HCT116 (cell line): ENCODE measurements around the gene TMEM201. TPM values are rescaled to one million over a fixed set of nuclear protein-coding genes. Genes with fewer than 3 reads are reported as not detected.

Source experiments
- ATAC-seq: fragments of 200-7000 bp; cut with Tn5 transposase; 2 replicates; pipeline ENCODE4 v1.9.1; 2020; ENCODE audit warnings: mild to moderate bottlenecking, moderate library complexity
- BruUV-seq: library from RNA; stranded (reverse); fragments of 400-500 nt; replicated peaks from 2 replicates; lab custom pipeline; 2021; lab: Mats Ljungman, UMichigan
- CTCF ChIA-PET: fragments of 300-600 bp; sonication (Branson Sonifier 250); formaldehyde crosslinking; loops from one replicate; lab custom pipeline; 2021; ENCODE audit warnings: antibody characterized with exemption; lab: Charles Lee
- POLR2A ChIA-PET: fragments of 300-600, 350-600 bp; sonication (Branson Sonifier 250); formaldehyde crosslinking; loops from one replicate; lab custom pipeline; 2021; ENCODE audit warnings: antibody characterized with exemption; lab: Charles Lee
- RAD21 ChIA-PET, 2 experiments: fragments of 300-600 bp; sonication (Branson Sonifier 250); formaldehyde crosslinking; loops; one replicate each; lab custom pipeline; 2023; ENCODE audit warnings: low total read pairs in 2 of 2; ENCODE audit not compliant: uncharacterized antibody in 2 of 2, unreplicated experiment in 2 of 2, low non-redundant PET in 1 of 2; lab: Charles Lee
- DNase-seq: peaks from one replicate; pipeline ENCODE4 v3.0.0-alpha.2; 2010; ENCODE audit warnings: low read depth, low spot score
- H2AFZ ChIP-seq: fragments of 200-600 bp; shearing (Covaris generic), sonication (generic); 2 replicates; pipeline ENCODE4 v1.6.1; 2017; ENCODE audit warnings: low read depth, mixed run types, mixed read lengths, antibody characterized with exemption, low read length; ENCODE audit not compliant: poor library complexity, severe bottlenecking
- H3K27ac ChIP-seq: 2 replicates; pipeline ENCODE4 v1.5.1; 2012; ENCODE audit warnings: low read depth, low read length
- H3K27me3 ChIP-seq: fragments of 200-600 bp; sonication (generic); 2 replicates; pipeline ENCODE4 v1.6.1; 2016; ENCODE audit warnings: mixed run types, low read length, mixed read lengths; ENCODE audit not compliant: insufficient read depth
- H3K36me3 ChIP-seq, 2 experiments: fragments of 200-500 bp in 1 of 2; fragments of 200-600 bp in 1 of 2; sonication (Bioruptor generic) in 1 of 2; sonication (generic) in 1 of 2; 2 replicates each; pipeline versions ENCODE4 v1.5.1 to v1.6.1; 2014 to 2016; ENCODE audit warnings: low read length in 2 of 2, inconsistent platforms in 1 of 2, mixed read lengths in 1 of 2, mixed run types in 1 of 2; ENCODE audit not compliant: insufficient read depth in 2 of 2, control insufficient read depth in 1 of 2
- H3K4me1 ChIP-seq, 2 experiments: fragments of 200-600 bp in 1 of 2; sonication (generic) in 1 of 2; 2 replicates each; pipeline versions ENCODE4 v1.5.1 to v1.6.1; 2012 to 2017; ENCODE audit warnings: low read length in 2 of 2, inconsistent platforms in 1 of 2, mild to moderate bottlenecking in 1 of 2, mixed read lengths in 1 of 2, mixed run types in 1 of 2, moderate library complexity in 1 of 2; ENCODE audit not compliant: insufficient read depth in 2 of 2, control insufficient read depth in 1 of 2
- H3K4me2 ChIP-seq: fragments of 200-600 bp; sonication (generic); 2 replicates; pipeline ENCODE4 v1.6.1; 2017; ENCODE audit warnings: mixed run types, low read length, mixed read lengths
- H3K4me3 ChIP-seq, 2 experiments: fragments of 200-600 bp in 1 of 2; sonication (generic) in 1 of 2; replicated peaks in 1 of 2; 2 replicates each; pipeline ENCODE4 v1.5.1; 2011 to 2016; ENCODE audit warnings: low read length in 2 of 2, control low read depth in 1 of 2, low read depth in 1 of 2, mild to moderate bottlenecking in 1 of 2, mixed read lengths in 1 of 2, mixed run types in 1 of 2
- H3K79me2 ChIP-seq: fragments of 200-600 bp; sonication (generic); 2 replicates; pipeline ENCODE4 v1.6.1; 2017; ENCODE audit warnings: mild to moderate bottlenecking, mixed run types, low read length, moderate library complexity, mixed read lengths; ENCODE audit not compliant: insufficient read depth
- H3K9ac ChIP-seq: fragments of 200-600 bp; sonication (generic); 2 replicates; pipeline ENCODE4 v1.6.1; 2016; ENCODE audit warnings: low read length, mixed read lengths
- H3K9me2 ChIP-seq: fragments of 200-600 bp; sonication (generic), shearing (Covaris generic); 2 replicates; pipeline ENCODE4 v1.6.1; 2017; ENCODE audit warnings: mixed run types, mild to moderate bottlenecking, moderate library complexity; ENCODE audit not compliant: insufficient read depth
- H3K9me3 ChIP-seq, 2 experiments: fragments of 200-500 bp in 1 of 2; fragments of 200-600 bp in 1 of 2; sonication (Bioruptor generic) in 1 of 2; sonication (generic) in 1 of 2; 2 replicates each; pipeline ENCODE4 v1.6.1; 2014 to 2017; ENCODE audit warnings: low read length in 2 of 2, mixed read lengths in 2 of 2, inconsistent platforms in 1 of 2, low read depth in 1 of 2, mild to moderate bottlenecking in 1 of 2, mixed run types in 1 of 2, moderate library complexity in 1 of 2; ENCODE audit not compliant: control insufficient read depth in 1 of 2, insufficient read depth in 1 of 2
- H4K20me1 ChIP-seq: fragments of 200-600 bp; sonication (generic), shearing (Covaris generic); 2 replicates; pipeline ENCODE4 v1.6.1; 2017; ENCODE audit warnings: mixed run types, mild to moderate bottlenecking, moderate library complexity; ENCODE audit not compliant: insufficient read depth
- CTCF ChIP-seq, 3 experiments: fragments of 200-600 bp in 1 of 3; sonication (generic) in 1 of 3; IDR thresholded peaks in 2 of 3; conservative IDR thresholded peaks in 1 of 3; 2 replicates each; pipeline ENCODE4 v1.5.1; 2012 to 2017; ENCODE audit warnings: low read depth in 2 of 3, low read length in 2 of 3, antibody characterized with exemption in 1 of 3, borderline replicate concordance in 1 of 3, control low read depth in 1 of 3, mild to moderate bottlenecking in 1 of 3, mixed read lengths in 1 of 3, mixed run types in 1 of 3, moderate library complexity in 1 of 3; ENCODE audit not compliant: insufficient read depth in 1 of 3
- ELF1 ChIP-seq: IDR thresholded peaks from 2 replicates; pipeline ENCODE4 v1.6.1; 2012; ENCODE audit warnings: low read depth, borderline replicate concordance
- EZH2phosphoT487 ChIP-seq: fragments of 200-600 bp; IDR thresholded peaks from 2 replicates; pipeline ENCODE4 v1.6.1; 2018; ENCODE audit warnings: antibody characterized with exemption, borderline replicate concordance
- FOSL1 ChIP-seq: IDR thresholded peaks from 2 replicates; pipeline ENCODE4 v1.6.1; 2012; ENCODE audit warnings: low read depth
- MAX ChIP-seq: IDR thresholded peaks from 2 replicates; pipeline ENCODE4 v1.6.1; 2012
- POLR2A ChIP-seq: IDR thresholded peaks from 2 replicates; pipeline ENCODE4 v1.7.0; 2011; ENCODE audit warnings: borderline replicate concordance; ENCODE audit not compliant: insufficient read depth, insufficient read length; ENCODE audit errors: extremely low read depth
- RAD21 ChIP-seq: IDR thresholded peaks from 2 replicates; pipeline ENCODE4 v1.6.1; 2012; ENCODE audit warnings: low read depth, mild to moderate bottlenecking
- SRF ChIP-seq: IDR thresholded peaks from 2 replicates; pipeline ENCODE4 v1.6.1; 2012; ENCODE audit warnings: low read depth
- TCF7L2 ChIP-seq: IDR thresholded peaks from 2 replicates; pipeline ENCODE4 v1.7.0; 2011; ENCODE audit warnings: borderline replicate concordance, inconsistent platforms; ENCODE audit not compliant: insufficient read depth, insufficient read length; ENCODE audit errors: extremely low read depth
- intact Hi-C: fragments of 100-400 bp; cut with micrococcal nuclease; formaldehyde crosslinking; loops from 2 replicates; pipeline ENCODE4 v1.10.0; 2022
- total RNA-seq: library from RNA; stranded (reverse); gene quantifications from one replicate; pipeline ENCODE4 v1.2.1, GENCODE V29; 2021; ENCODE audit not compliant: unreplicated experiment

Gene TMEM201
- total RNA-seq, 1 experiment from 2014 or later: 27.6 TPM

DNA sequence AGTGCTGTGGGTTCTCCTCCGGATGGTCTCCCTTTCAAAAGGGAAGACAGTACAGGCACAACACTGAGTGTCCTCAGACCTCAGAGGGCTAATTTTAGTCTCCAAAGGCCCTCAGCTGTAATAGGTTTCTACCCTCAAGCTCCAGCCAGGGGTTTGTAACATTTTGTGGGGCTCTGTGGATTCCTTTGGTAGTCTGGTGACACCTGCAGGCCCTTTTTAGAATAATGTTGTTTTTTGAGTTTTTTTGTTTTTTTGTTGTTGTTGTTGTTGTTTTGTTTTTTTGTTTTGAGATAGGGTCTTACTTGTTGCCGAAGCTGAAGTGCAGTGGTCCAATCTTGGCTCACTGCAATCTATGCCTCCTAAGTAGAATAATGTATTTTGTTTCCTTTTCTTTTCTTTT is 15.0 kb upstream of the TMEM201 start:
- Histone ChIP-seq H3K36me3 (peaks cover 5 to 20% of the 10 kb centered on the region in 2 experiments; a peak in 2 of 4 replicates), H3K27ac (no peak overlapping the region), H3K4me3 (no peak overlapping the region), H3K4me1 (no peaks in the 10 kb centered on the region), H4K20me1 (no peaks in the 10 kb centered on the region), H3K9ac (no peak overlapping the region), H3K9me3 (no peaks in the 10 kb centered on the region), H3K4me2 (no peak overlapping the region), H3K27me3 (no peaks in the 10 kb centered on the region), H2AFZ (no peak overlapping the region)
- intact Hi-C loops: loop anchor here (1.0 to 5.0 kb wide), 2 partner anchors 78 to 306 kb away; no protein-coding TSS in a partner anchor
- ATAC-seq: no peak
- DNase-seq: no peak
- RAD21 ChIA-PET: interaction anchor here in 1 of 2 experiments (0.7 kb wide), 1 partner anchor 135 kb away, joined by 3 read pairs; no protein-coding TSS in a partner anchor
- no peak for TF ChIP-seq TCF7L2
- no peak for TF ChIP-seq POLR2A
- TF ChIP-seq FOSL1: no peak
- peak; percentile 68 for TF ChIP-seq RAD21
- peak; percentile 20 to 57 (median 44); a peak in 4 of 6 replicates for TF ChIP-seq CTCF (IDR thresholded peaks at IDR 0.05 in 2 of 3, conservative IDR thresholded peaks at IDR 0.05 in 1 of 3; ENCODE audit: borderline replicate concordance in 1 of 3, insufficient read depth in 1 of 3, low read depth in 2 of 3, low read length in 2 of 3)
- TF ChIP-seq, all 23 proteins: peak for 2
- H3K9me2 ChIP-seq: no peaks in the 10 kb centered on the region
- ChIA-PET POLR2A (no interaction called here), CTCF (interaction anchor here (0.7 to 1.6 kb wide), 7 partner anchors 11 to 285 kb away, joined by 3 to 10 read pairs (median 4); no protein-coding TSS in a partner anchor)
- peaks cover 6% of the 10 kb centered on the region; the same call in 1 of the 2 replicates for H3K79me2 ChIP-seq
- BruUV-seq: no TSS peak

- H3K9me2 ChIP-seq: no peaks in the 10 kb centered on the region
- no peak overlapping the region for H3K4me2 ChIP-seq
- no peaks in the 10 kb centered on the region for H3K27me3 ChIP-seq
- no peak overlapping the region for H3K27ac ChIP-seq
- BruUV-seq: no TSS peak
- no peak overlapping the region for H3K4me3 ChIP-seq
- ATAC-seq (no peak), DNase-seq (no peak)
- ChIA-PET CTCF (no interaction called here), POLR2A (no interaction called here)
- H3K9ac ChIP-seq: no peak overlapping the region
- H2AFZ ChIP-seq: no peak overlapping the region
- peaks cover 6% of the 10 kb centered on the region; the same call in 1 of the 2 replicates for H3K79me2 ChIP-seq
- peaks cover 5 to 20% of the 10 kb centered on the region in 2 experiments; a peak in 2 of 4 replicates for H3K36me3 ChIP-seq
- H3K4me1 ChIP-seq: no peaks in the 10 kb centered on the region
- intact Hi-C loops: no loop called here
- no peak for TF ChIP-seq SRF
- TF ChIP-seq MAX: no peak
- TF ChIP-seq TCF7L2: no peak
- TF ChIP-seq FOSL1: no peak
- TF ChIP-seq ELF1: no peak
- no peak for TF ChIP-seq EZH2phosphoT487
- TF ChIP-seq, all 23 proteins: peak for 0
- H4K20me1 ChIP-seq: no peaks in the 10 kb centered on the region
- RAD21 ChIA-PET: no interaction called here
- no peaks in the 10 kb centered on the region for H3K9me3 ChIP-seq
Measured at GRCh38 chr1:9575486-9575885, 13.2 kb upstream of the TMEM201 start.
